Astrocyte (in vitro differentiated cells and primary cell): Measurements from ENCODE around the gene AADAT.

Experiments
- CTCF ChIP-seq: IDR thresholded peaks from 2 replicates; pipeline ENCODE4 v1.5.1; 2011; ENCODE audit warnings: low read depth, mild to moderate bottlenecking, inconsistent platforms, low read length, moderate library complexity; ENCODE audit not compliant: insufficient read depth
- EZH2 ChIP-seq: IDR thresholded peaks from 2 replicates; pipeline ENCODE4 v1.6.1; 2012; ENCODE audit warnings: mild to moderate bottlenecking, low read length, inconsistent platforms; ENCODE audit not compliant: insufficient read depth

GRCh38 chr4:170087163-170087700 is 2.5 kb downstream of the AADAT start:
- TF ChIP-seq CTCF (no peak), EZH2 (no peak)
